ENCODE measurements around the gene HACL1.

Gene HACL1

GRCh38 chr3:15512166-15512565, 89.2 kb downstream of the HACL1 start:
- no peak for TF ChIP-seq CTCF (conservative IDR thresholded peaks at IDR 0.05; ENCODE audit: control insufficient read depth, insufficient read depth, low read depth, low read length)
- no peak overlapping the region for H3K4me3 ChIP-seq (ENCODE audit: control insufficient read depth, low read depth, low read length)
- DNase-seq (ENCODE audit: low read depth): no peak

- no peak for TF ChIP-seq CTCF (conservative IDR thresholded peaks at IDR 0.05; ENCODE audit: control insufficient read depth, insufficient read depth, low read depth, low read length)
- no peak for DNase-seq (ENCODE audit: low read depth)
Observed at GRCh38 chr3:15511156-15511555, 90.2 kb downstream of the HACL1 start.

More at GRCh38 chr3:15511156-15511555, 90.2 kb downstream of the HACL1 start:
- no peak overlapping the region for H3K4me3 ChIP-seq (ENCODE audit: control insufficient read depth, low read depth, low read length)

All from fibroblast of mammary gland (primary cell).